Ishikawa (cell line): Measurements from ENCODE around the gene ZNF586.
A peak's percentile ranks its signal among the peaks of the same experiment; 100 is the strongest.

Source experiments
- CEBPB ChIP-seq: IDR thresholded peaks from 2 replicates; pipeline ENCODE4 v1.6.1; 2012
- CREB1 ChIP-seq: IDR thresholded peaks from 2 replicates; pipeline ENCODE4 v1.6.1; 2012; ENCODE audit warnings: low read depth
- EGR1 ChIP-seq: IDR thresholded peaks from 2 replicates; pipeline ENCODE4 v1.6.1; 2012
- EP300 ChIP-seq: IDR thresholded peaks from 2 replicates; pipeline ENCODE4 v1.6.1; 2012; ENCODE audit warnings: borderline replicate concordance
- FOXM1 ChIP-seq: IDR thresholded peaks from 2 replicates; pipeline ENCODE4 v1.6.1; 2012; ENCODE audit warnings: low read depth, borderline replicate concordance
- MAX ChIP-seq: IDR thresholded peaks from 2 replicates; pipeline ENCODE4 v1.6.1; 2012
- NFIC ChIP-seq: IDR thresholded peaks from 2 replicates; pipeline ENCODE4 v1.6.1; 2012
- RAD21 ChIP-seq: IDR thresholded peaks from 2 replicates; pipeline ENCODE4 v1.6.1; 2012; ENCODE audit warnings: low read depth
- REST ChIP-seq: IDR thresholded peaks from 2 replicates; pipeline ENCODE4 v1.6.1; 2012; ENCODE audit warnings: low read depth, mild to moderate bottlenecking
- TAF1 ChIP-seq: IDR thresholded peaks from 2 replicates; pipeline ENCODE4 v1.6.1; 2012; ENCODE audit warnings: low read depth, mild to moderate bottlenecking
- TCF12 ChIP-seq: IDR thresholded peaks from 2 replicates; pipeline ENCODE4 v1.6.1; 2012; ENCODE audit warnings: low read depth
- TEAD4 ChIP-seq: IDR thresholded peaks from 2 replicates; pipeline ENCODE4 v1.6.1; 2012
- USF1 ChIP-seq: IDR thresholded peaks from 2 replicates; pipeline ENCODE4 v1.6.1; 2012
- YY1 ChIP-seq: IDR thresholded peaks from 2 replicates; pipeline ENCODE4 v1.6.1; 2012; ENCODE audit warnings: low read depth
- ZBTB7A ChIP-seq: IDR thresholded peaks from 2 replicates; pipeline ENCODE4 v1.6.1; 2012; ENCODE audit warnings: low read depth

ZNF586 gene

GRCh38 chr19:57769345-57770131 is at the start of gene ZNF586:
ZNF586 (plus strand) TSS chr19:57769676; CDS start chr19:57769843, 167 bp downstream.
- TF ChIP-seq CEBPB (no peak), REST (no peak), RAD21 (no peak), ZBTB7A (no peak), NFIC (no peak), TCF12 (peak; percentile 1; the same call in 1 of the 2 replicates), MAX (peak; percentile 71), FOXM1 (no peak), YY1 (peak; percentile 98), CREB1 (peak; percentile 50; the same call in 1 of the 2 replicates), USF1 (peak; percentile 39), EP300 (no peak), TEAD4 (no peak), EGR1 (peak; percentile 54; the same call in 1 of the 2 replicates), TAF1 (peak; percentile 56)

GRCh38 chr19:57719901-57720519 is 49.5 kb upstream of the ZNF586 start:
- no peak for TF ChIP-seq TEAD4
- no peak for TF ChIP-seq YY1
- TF ChIP-seq FOXM1: no peak
- TF ChIP-seq TCF12: no peak
- TF ChIP-seq RAD21: no peak
- TF ChIP-seq ZBTB7A: no peak
- no peak for TF ChIP-seq NFIC
- TF ChIP-seq EP300: no peak
- TF ChIP-seq REST: no peak
- TF ChIP-seq CREB1: no peak
- TF ChIP-seq USF1: no peak
- no peak for TF ChIP-seq MAX
- no peak for TF ChIP-seq CEBPB
- no peak for TF ChIP-seq EGR1
- no peak for TF ChIP-seq TAF1

- no peak for TF ChIP-seq CEBPB
- no peak for TF ChIP-seq USF1
- no peak for TF ChIP-seq EP300
These were observed 48.6 kb upstream of the ZNF586 start for GRCh38 chr19:57720878-57721277.

- TF ChIP-seq RAD21: peak; percentile 57
These were observed 31.2 kb upstream of the ZNF586 start for GRCh38 chr19:57738320-57738719.

GRCh38 chr19:57746580-57747471 is 22.6 kb upstream of the ZNF586 start, which contains the start of gene ZNF776:
ZNF776 (plus strand) TSS chr19:57746815; CDS start chr19:57747059, 244 bp downstream.
- TF ChIP-seq TAF1 (peak; percentile 47; the same call in 1 of the 2 replicates), ZBTB7A (0 out of 2 replicates have a peak, but pooled peaks have one; percentile 60), CEBPB (no peak), TCF12 (0 out of 2 replicates have a peak, but pooled peaks have one; percentile 33), FOXM1 (no peak), MAX (peak; percentile 8; the same call in 1 of the 2 replicates), YY1 (peak; percentile 91)
